Ecto neural progenitor cell (in vitro differentiated cells): Measurements from ENCODE around the gene RBM47.

Experiments used
- DNase-seq: peaks from one replicate; pipeline ENCODE4 v3.0.0-alpha.2; 2018; ENCODE audit warnings: low spot score

RBM47 gene

GRCh38 chr4:40586729-40587128 lies 42.9 kb downstream of the RBM47 start:
- DNase-seq, result no peak

GRCh38 chr4:40586034-40586433 lies 43.6 kb downstream of the RBM47 start:
- no peak for DNase-seq

- DNase-seq, result no peak
Measured at GRCh38 chr4:40585201-40585799, 44.4 kb downstream of the RBM47 start.

- DNase-seq, result no peak
Measured at GRCh38 chr4:40584517-40585141, 45.0 kb downstream of the RBM47 start.

- no peak for DNase-seq
Measured at GRCh38 chr4:40583850-40584439, 45.7 kb downstream of the RBM47 start.

- no peak for DNase-seq
Measured at GRCh38 chr4:40582413-40582812, 47.3 kb downstream of the RBM47 start.

GRCh38 chr4:40581254-40582140 lies 48.2 kb downstream of the RBM47 start:
- no peak for DNase-seq

GRCh38 chr4:40579983-40580382 lies 49.7 kb downstream of the RBM47 start:
- DNase-seq, result no peak

GRCh38 chr4:40577588-40578253 lies 51.9 kb downstream of the RBM47 start:
- no peak for DNase-seq

GRCh38 chr4:40576651-40577480 lies 52.8 kb downstream of the RBM47 start:
- DNase-seq, result no peak

- DNase-seq, result no peak
Measured at GRCh38 chr4:40575846-40576245, 53.8 kb downstream of the RBM47 start.

GRCh38 chr4:40573593-40574311 lies 55.9 kb downstream of the RBM47 start:
- DNase-seq, result no peak

- no peak for DNase-seq
Measured at GRCh38 chr4:40572692-40573310, 56.9 kb downstream of the RBM47 start.

- no peak for DNase-seq
Measured at GRCh38 chr4:40571208-40571607, 58.5 kb downstream of the RBM47 start.

GRCh38 chr4:40570348-40571077 lies 59.2 kb downstream of the RBM47 start:
- no peak for DNase-seq

GRCh38 chr4:40564815-40565483 lies 64.7 kb downstream of the RBM47 start:
- DNase-seq, result no peak

- no peak for DNase-seq
Measured at GRCh38 chr4:40564004-40564403, 65.7 kb downstream of the RBM47 start.

- no peak for DNase-seq
Measured at GRCh38 chr4:40563401-40563800, 66.3 kb downstream of the RBM47 start.

- no peak for DNase-seq
Measured at GRCh38 chr4:40562681-40563080, 67.0 kb downstream of the RBM47 start.
